MG63 (cell line): ENCODE results near the gene EN2. TPM values are rescaled to one million over a fixed set of nuclear protein-coding genes. Genes with fewer than 3 reads are reported as not detected.

Experiments used
- DNase-seq: peaks from one replicate; pipeline ENCODE4 v3.0.0-alpha.2; 2020
- H3K27me3 ChIP-seq: fragments of 250-450 bp; sonication (Bioruptor Pico); 2 replicates; pipeline ENCODE4 v1.5.1; 2020; ENCODE audit warnings: mild to moderate bottlenecking, moderate library complexity
- H3K36me3 ChIP-seq: fragments of 250-450 bp; sonication (Bioruptor Pico); 2 replicates; pipeline ENCODE4 v1.5.1; 2020; ENCODE audit warnings: mild to moderate bottlenecking, moderate library complexity
- H3K4me3 ChIP-seq: fragments of 250-450 bp; sonication (Bioruptor Pico); 2 replicates; pipeline ENCODE4 v1.5.1; 2020; ENCODE audit warnings: mild to moderate bottlenecking, moderate library complexity
- H3K9me3 ChIP-seq: fragments of 250-450 bp; sonication (Bioruptor Pico); 2 replicates; pipeline ENCODE4 v1.5.1; 2020; ENCODE audit warnings: mild to moderate bottlenecking, moderate library complexity
- total RNA-seq: library from RNA; depleted of rRNA; stranded (reverse); fragments of >200 nt; shearing (Covaris generic); gene quantifications from 2 replicates; pipeline ENCODE4 v1.2.3, GENCODE V29; 2014; ENCODE audit warnings: low replicate concordance

The EN2 gene
- total RNA-seq, 1 experiment from 2014 or later: 1.7 TPM

DNA sequence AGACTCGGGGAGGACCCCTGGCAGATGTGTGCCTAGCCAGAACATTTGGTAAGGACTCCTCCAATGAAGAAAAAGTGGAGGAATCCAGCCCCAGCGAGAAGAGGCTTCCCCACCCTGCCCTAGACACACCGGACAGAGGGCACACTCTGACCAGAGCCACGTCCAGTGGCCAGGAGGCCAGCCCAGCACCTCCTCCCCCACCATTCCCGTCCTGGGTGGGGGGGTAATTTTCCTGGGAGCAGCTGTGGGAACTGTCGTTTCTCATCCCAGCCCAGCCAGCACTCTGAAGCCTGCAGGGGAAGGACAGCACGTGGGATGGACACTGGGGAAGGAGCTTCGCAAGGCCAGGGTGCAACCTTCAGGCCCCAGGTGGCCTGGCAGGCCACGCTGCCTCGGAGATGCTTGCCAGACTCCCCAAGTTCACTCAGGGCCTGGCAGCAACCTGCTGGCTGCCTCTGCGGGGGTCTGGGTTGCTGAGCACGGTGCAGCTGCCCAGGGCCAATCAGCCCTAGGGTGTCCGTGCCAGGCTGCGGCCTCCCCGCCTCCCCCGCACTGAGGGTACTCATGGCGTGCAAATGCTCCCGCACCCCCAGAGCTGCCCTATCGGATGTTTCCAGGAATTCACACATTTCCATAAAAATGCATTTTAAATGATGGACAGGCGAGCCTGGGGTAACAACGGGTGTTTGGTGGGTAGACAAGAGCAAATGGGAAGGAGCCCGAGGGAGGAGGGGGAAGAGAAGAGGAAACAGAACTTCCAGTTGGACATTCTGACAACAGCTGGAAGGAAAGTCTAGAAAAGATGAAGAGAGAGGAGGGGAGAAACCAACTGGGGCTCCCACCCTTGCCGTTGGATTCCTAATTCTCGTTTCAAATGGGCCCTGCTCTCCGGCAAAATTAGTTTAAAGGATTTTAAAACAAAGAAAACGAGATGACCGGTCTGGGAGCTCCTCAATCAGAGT is 1.9 kb upstream of the EN2 start:
- DNase-seq: no peak
- H3K27me3 ChIP-seq: peaks cover 31% of the 10 kb centered on the region
- H3K4me3 ChIP-seq: no peak overlapping the region
- H3K9me3 ChIP-seq: no peaks in the 10 kb centered on the region
- no peaks in the 10 kb centered on the region for H3K36me3 ChIP-seq

GRCh38 chr7:155456738-155457543 is 988 bp upstream of the EN2 start:
- DNase-seq: peak; percentile 74
- Histone ChIP-seq H3K27me3 (peaks cover 22% of the 10 kb centered on the region), H3K9me3 (no peaks in the 10 kb centered on the region), H3K36me3 (no peaks in the 10 kb centered on the region), H3K4me3 (peak overlapping the region; percentile 51)

DNA sequence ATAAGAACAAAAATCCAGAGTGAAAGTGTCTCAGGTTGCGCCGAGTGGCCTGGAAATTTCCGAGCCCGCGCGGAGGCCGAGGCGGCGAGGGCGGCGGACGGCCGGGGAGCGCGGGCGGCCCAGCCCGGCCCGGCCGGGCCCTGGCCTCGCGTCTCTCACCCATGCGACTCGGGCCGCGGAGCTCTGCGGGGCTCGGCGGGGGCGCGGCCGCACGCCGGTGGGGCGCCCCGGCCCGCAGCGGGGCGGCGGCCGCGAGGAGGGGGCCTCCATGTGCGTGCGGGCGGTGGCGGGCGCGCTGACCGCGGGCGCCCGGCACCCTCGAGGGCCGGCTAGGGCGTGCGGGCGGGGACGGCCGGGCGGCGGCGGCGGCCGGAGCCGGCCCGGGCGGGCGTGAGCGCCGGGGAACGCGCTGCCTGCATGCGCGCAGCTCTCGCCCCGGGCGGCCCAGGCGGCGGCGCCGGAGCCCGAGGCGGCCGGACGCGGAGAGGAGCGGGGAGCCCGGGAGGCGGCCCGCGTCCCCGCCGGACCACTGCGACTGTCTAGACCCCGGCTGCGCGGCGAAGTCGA is 302 bp upstream of the EN2 start:
- Histone ChIP-seq H3K9me3 (no peaks in the 10 kb centered on the region), H3K27me3 (peaks cover 16% of the 10 kb centered on the region; the same call in 1 of the 2 replicates), H3K36me3 (no peaks in the 10 kb centered on the region), H3K4me3 (peak overlapping the region; percentile 51)
- peak; percentile 21 for DNase-seq

DNA sequence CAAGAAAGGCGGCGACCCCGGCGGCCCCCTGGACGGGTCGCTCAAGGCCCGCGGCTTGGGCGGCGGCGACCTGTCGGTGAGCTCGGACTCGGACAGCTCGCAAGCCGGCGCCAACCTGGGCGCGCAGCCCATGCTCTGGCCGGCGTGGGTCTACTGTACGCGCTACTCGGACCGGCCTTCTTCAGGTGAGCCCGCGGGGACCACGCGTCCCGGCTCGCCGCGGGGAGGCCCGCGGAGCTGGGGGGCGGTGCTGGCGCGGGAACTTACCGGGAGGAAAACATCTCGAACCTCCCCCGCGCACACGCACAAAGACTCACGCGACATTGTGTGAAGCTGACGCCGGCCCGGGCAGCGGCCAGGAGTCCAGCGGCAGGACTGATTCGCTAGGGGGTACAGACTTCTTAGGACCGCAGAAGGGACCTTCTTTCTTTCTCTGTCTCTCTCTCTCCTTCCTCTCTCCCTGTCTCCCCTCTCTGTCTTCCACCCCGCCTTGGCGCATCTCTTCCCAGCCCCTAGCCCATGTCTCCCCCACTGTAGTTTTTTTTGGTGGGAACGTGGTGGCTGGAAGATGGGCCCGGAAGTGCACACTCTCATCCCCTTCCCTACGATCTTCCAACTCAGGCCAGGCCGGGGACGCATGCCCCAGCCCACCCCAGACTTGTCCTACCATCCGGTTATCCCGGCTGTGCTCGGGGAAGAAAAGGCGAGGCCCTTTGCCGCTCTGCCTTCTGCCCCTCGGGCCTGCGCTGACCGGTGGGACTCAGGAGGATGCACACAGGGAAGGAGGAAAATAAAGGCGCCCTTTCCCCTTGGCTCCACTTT is 1.2 kb downstream of the EN2 start:
- Histone ChIP-seq H3K9me3 (no peaks in the 10 kb centered on the region), H3K27me3 (peaks cover 10% of the 10 kb centered on the region; the same call in 1 of the 2 replicates), H3K4me3 (peak overlapping the region; percentile 12; the same call in 1 of the 2 replicates), H3K36me3 (no peaks in the 10 kb centered on the region)
- no peak for DNase-seq

DNA sequence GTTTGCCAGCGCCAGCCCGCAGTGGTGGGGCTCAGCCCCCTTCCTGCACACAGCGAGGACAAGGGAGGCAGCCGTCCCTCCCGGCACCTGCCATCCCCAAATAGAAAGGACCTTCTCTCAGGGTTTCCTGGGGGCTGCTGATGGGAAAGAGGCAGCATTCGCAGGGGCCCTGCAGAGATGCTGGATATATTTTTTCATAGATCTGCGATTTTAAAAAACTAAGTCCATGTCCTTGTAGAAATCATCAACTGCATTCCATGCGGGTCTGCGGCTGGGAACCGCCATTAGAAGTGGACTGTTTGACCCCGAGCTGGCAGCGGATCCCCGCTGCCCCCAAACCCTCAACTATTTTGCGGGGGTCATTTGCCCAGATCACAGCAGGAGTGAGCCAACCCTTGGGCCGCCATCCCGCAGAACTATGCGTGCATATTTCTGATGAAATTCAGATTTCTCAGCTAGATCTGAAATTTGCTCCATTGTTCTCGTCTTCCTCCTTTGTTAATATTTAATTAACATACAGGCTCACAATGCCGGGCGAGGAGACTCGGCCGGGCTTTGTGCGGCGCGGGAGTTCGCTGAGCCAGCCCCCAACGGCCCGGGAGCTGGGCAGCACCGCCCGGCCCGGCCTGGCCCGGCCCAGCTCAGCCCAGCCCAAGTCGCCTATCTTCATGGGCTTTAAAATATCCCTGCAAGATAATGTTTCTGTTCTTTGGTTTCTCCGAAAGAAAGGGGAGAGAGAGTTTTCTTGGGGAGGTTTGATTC is 2.0 kb downstream of the EN2 start:
- Histone ChIP-seq H3K9me3 (no peaks in the 10 kb centered on the region), H3K4me3 (no peak overlapping the region), H3K36me3 (no peaks in the 10 kb centered on the region), H3K27me3 (peaks cover 3% of the 10 kb centered on the region; the same call in 1 of the 2 replicates)
- DNase-seq: no peak

DNA sequence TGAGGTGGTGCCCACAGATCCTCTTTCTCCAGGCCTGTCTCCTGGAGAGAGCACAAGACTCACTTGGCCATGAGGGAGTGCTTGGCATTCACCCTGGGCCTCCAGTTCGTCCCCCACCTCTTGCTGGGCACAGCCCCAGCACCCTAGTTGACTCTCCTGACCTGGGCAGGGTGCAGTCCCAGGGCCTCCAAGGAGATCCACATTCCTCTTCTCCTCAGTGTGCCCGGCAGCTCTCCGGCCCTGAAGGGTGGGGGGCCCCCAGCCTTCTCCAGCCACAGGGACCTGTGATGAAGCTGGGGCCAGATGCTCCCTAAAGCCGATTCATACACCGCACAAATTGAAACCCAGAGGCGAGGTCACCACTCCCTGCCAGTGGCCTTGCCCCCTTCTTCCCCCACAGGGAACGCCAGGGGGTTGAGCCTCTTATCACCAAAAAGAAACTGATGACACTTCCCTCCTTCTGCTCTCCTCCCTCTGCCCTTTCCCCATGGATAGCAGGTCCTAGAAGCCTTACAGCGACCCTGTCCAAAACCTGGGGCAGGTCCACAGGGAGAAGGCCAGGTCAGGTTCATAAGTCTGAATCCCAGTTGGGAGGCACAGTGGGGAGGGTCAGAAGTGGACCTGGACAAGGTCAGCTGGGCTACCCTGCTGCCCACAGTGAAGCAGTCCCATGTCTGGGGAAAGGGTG is 3.1 kb downstream of the EN2 start:
- Histone ChIP-seq H3K9me3 (no peaks in the 10 kb centered on the region), H3K36me3 (no peaks in the 10 kb centered on the region), H3K4me3 (no peak overlapping the region), H3K27me3 (no peaks in the 10 kb centered on the region)
- DNase-seq: no peak

GRCh38 chr7:155461631-155462030 is 3.7 kb downstream of the EN2 start:
- Histone ChIP-seq H3K27me3 (no peaks in the 10 kb centered on the region), H3K4me3 (no peak overlapping the region), H3K9me3 (no peaks in the 10 kb centered on the region), H3K36me3 (no peaks in the 10 kb centered on the region)
- no peak for DNase-seq

- no peak for DNase-seq
Observed at GRCh38 chr7:155462163-155462735, 4.3 kb downstream of the EN2 start.

GRCh38 chr7:155463114-155463811 is 5.3 kb downstream of the EN2 start:
- no peak for DNase-seq
- Histone ChIP-seq H3K9me3 (no peaks in the 10 kb centered on the region), H3K36me3 (no peaks in the 10 kb centered on the region), H3K4me3 (no peak overlapping the region), H3K27me3 (no peaks in the 10 kb centered on the region)

More at GRCh38 chr7:155462163-155462735, 4.3 kb downstream of the EN2 start:
- Histone ChIP-seq H3K4me3 (no peak overlapping the region), H3K9me3 (no peaks in the 10 kb centered on the region), H3K27me3 (no peaks in the 10 kb centered on the region), H3K36me3 (no peaks in the 10 kb centered on the region)

GRCh38 chr7:155464183-155464582 is 6.3 kb downstream of the EN2 start:
- no peak for DNase-seq
- H3K36me3 ChIP-seq: no peaks in the 10 kb centered on the region
- H3K9me3 ChIP-seq: no peaks in the 10 kb centered on the region
- H3K4me3 ChIP-seq: no peak overlapping the region
- no peaks in the 10 kb centered on the region for H3K27me3 ChIP-seq

GRCh38 chr7:155464948-155465739 is 7.2 kb downstream of the EN2 start:
- Histone ChIP-seq H3K27me3 (no peaks in the 10 kb centered on the region; the same call in 1 of the 2 replicates), H3K4me3 (no peak overlapping the region), H3K9me3 (no peaks in the 10 kb centered on the region), H3K36me3 (no peaks in the 10 kb centered on the region)
- no peak for DNase-seq

DNA sequence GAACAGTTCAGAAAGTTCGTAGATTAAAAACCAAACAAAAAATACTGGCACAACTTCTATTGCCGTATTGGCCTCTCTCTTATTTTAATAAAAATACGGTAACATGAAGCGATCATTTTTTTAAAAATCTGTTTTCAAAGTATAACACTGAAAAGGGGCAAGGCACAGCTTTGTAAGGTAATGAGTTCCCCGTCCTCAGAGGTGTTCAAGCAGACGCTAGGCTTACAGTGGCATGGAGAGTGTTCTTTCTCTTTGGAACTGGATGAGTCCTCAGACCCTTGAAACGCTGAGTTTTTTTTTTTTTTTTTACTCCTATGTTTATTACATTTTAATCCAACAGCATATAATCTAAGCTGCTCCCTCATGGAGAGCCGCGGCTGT is 7.8 kb downstream of the EN2 start:
- H3K27me3 ChIP-seq: no peaks in the 10 kb centered on the region; the same call in 1 of the 2 replicates
- no peak overlapping the region for H3K4me3 ChIP-seq
- no peaks in the 10 kb centered on the region for H3K9me3 ChIP-seq
- H3K36me3 ChIP-seq: no peaks in the 10 kb centered on the region
- DNase-seq: no peak

DNA sequence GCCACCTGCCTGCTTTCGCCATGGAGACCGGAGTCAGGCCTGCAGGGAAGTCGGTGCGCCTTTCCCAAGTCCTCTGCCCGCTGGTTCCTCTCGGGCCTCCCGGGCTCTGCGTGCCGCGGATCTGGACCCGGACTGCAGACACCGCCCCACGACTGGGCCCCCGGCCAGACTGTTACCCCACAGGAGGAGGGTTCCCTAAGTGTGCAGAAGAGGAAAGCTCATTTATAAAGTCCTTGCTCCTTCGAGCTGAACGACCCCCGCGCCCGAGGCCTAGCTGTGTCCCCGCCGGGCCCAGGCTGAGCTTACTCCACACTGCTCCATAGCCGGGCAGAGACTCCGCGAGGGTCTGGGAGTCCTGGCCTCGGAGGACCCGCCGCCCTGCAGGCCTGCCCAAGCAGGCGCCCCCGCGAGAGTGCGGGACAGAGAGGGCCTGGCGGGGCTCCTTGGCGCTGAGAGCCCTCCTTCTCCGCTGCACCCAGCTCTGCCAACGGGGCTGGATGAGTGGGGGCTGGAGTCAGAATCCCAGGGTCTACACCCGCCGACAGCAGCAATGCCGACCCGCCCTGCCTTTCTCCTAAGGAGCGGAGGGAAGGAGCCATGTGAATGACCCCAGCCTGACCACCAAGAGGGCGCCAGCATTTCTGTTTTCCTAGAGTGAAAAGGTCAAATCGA is 8.3 kb downstream of the EN2 start:
- no peak for DNase-seq
- Histone ChIP-seq H3K36me3 (no peaks in the 10 kb centered on the region), H3K27me3 (no peaks in the 10 kb centered on the region; the same call in 1 of the 2 replicates), H3K4me3 (no peak overlapping the region), H3K9me3 (no peaks in the 10 kb centered on the region)
